Thyroid gland (tissue), 4 donors: ENCODE results near the gene NRM. TPM values are rescaled to one million over a fixed set of nuclear protein-coding genes. Genes with fewer than 3 reads are reported as not detected.
"Not testable (repeated sequence)": the region's sequence is repeated elsewhere in the genome, so short reads cannot be mapped to it uniquely, and the experiment has no call there.

Source experiments
- DNase-seq, 2 donors: peaks; one replicate each; pipeline ENCODE4 v3.0.0-alpha.2; 2019
- H3K27ac ChIP-seq, 3 donors: fragments of 200-600 bp; sonication (generic); 1 replicate in 2 of 3; 2 replicates in 1 of 3; pipeline ENCODE4 v1.5.1; 2016 to 2019; ENCODE audit warnings: mild to moderate bottlenecking in 1 of 3, moderate library complexity in 1 of 3
- H3K27me3 ChIP-seq: fragments of 200-600 bp; sonication (generic); one replicate; pipeline ENCODE4 v1.5.1; 2019
- H3K36me3 ChIP-seq, 2 donors: fragments of 200-600 bp; sonication (generic); one replicate each; pipeline ENCODE4 v1.5.1; 2016 to 2019
- H3K4me1 ChIP-seq, 2 donors: fragments of 200-600 bp; sonication (generic); one replicate each; pipeline ENCODE4 v1.5.1; 2017 to 2019
- H3K4me3 ChIP-seq, 3 donors: fragments of 200-600 bp; sonication (generic); replicated peaks in 1 of 3; 1 replicate in 2 of 3; 2 replicates in 1 of 3; pipeline ENCODE4 v1.5.1; 2016; ENCODE audit warnings: mild to moderate bottlenecking in 1 of 3
- H3K9me3 ChIP-seq: fragments of 200-600 bp; sonication (generic); one replicate; pipeline ENCODE4 v1.5.1; 2017
- CTCF ChIP-seq, 6 experiments: fragments of 200-600 bp in 3 of 6; fragments of 450-650 bp in 3 of 6; sonication (generic) in 3 of 6; IDR thresholded peaks; one replicate each; pipeline ENCODE4 v1.5.1; 2016 to 2019; ENCODE audit warnings: antibody characterized with exemption in 6 of 6, mild to moderate bottlenecking in 2 of 6, inconsistent platforms in 1 of 6, moderate library complexity in 1 of 6
- POLR2A ChIP-seq, 2 donors: fragments of 450-650 bp; IDR thresholded peaks; one replicate each; pipeline ENCODE4 v1.6.1; 2017; ENCODE audit warnings: antibody characterized with exemption in 2 of 2, mild to moderate bottlenecking in 2 of 2, moderate library complexity in 1 of 2
- WGBS, 2 donors: methylation state at CpG; one replicate each; pipeline ENCODE4 v1.1.5; 2017; 5-methylcytosine and 5-hydroxymethylcytosine counted together
- intact Hi-C: fragments of 100-400 bp; cut with DNase I; formaldehyde crosslinking; loops from one replicate; pipeline ENCODE4 v1.15.1; 2023
- total RNA-seq, 4 donors: library from RNA; depleted of rRNA; stranded (reverse); fragments of >200 nt; gene quantifications; one replicate each; pipeline ENCODE4 v1.2.3, GENCODE V29; 2016

NRM gene
- total RNA-seq, 4 donors from 2014 or later: 3.5 to 8.3 (median 5.7) TPM

DNA sequence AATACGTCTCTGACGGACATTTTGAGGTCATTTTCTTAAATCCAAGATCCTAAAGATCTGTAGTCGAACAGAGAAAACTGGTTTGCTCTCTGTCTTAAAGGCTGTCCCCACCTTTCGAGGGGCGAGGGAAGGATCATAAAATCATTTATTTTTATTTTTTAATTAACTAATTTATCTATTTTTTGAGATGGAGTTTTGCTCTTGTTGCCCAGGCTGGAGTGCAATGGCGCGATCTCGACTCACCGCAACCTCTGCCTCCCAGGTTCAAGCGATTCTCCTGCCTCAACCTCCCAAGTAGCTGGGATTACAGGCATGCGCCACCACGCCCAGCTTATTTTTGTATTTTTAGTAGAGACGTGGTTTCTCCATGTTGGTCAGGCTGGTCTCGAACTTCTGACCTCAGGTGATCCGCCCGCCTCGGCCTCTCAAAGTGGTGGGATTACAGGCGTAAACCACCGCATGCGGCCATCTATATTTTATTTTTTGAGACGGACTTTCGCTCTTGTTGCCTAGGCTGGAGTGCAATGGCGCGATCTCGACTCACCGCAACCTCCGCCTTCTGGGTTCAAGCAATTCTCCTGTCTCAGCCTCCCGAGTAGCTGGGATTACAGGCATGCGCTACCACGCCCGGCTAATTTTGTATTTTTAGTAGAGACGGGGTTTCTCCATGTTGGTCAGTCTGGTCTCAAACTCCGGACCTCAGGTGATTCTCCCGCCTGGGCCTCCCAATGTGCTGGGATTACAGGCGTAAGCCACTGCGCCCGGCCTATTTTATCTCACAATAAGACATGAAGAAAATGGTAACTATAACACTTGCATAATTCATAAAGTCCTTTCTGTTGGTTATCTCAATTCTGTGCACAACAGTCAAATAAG, 27.3 kb upstream of the NRM start:
- Histone ChIP-seq H3K4me1 (peaks cover 23 to 44% of the 10 kb centered on the region in 2 donors), H3K27ac (peak overlapping the region; percentile 88 to 99 (median 95)), H3K36me3 (peaks cover 7 to 20% of the 10 kb centered on the region in 2 donors), H3K4me3 (peak overlapping the region in 1 of 3 donors; percentile 15)
- H3K9me3 ChIP-seq, intact Hi-C loops, DNase-seq, H3K27me3 ChIP-seq: not testable (repeated sequence)
- WGBS, 2 donors: 77% methylated on average over 37 of the region's 37 CpGs
- TF ChIP-seq CTCF (IDR thresholded peaks at IDR 0.05): peak in 1 of 6 experiments; percentile 5

DNA sequence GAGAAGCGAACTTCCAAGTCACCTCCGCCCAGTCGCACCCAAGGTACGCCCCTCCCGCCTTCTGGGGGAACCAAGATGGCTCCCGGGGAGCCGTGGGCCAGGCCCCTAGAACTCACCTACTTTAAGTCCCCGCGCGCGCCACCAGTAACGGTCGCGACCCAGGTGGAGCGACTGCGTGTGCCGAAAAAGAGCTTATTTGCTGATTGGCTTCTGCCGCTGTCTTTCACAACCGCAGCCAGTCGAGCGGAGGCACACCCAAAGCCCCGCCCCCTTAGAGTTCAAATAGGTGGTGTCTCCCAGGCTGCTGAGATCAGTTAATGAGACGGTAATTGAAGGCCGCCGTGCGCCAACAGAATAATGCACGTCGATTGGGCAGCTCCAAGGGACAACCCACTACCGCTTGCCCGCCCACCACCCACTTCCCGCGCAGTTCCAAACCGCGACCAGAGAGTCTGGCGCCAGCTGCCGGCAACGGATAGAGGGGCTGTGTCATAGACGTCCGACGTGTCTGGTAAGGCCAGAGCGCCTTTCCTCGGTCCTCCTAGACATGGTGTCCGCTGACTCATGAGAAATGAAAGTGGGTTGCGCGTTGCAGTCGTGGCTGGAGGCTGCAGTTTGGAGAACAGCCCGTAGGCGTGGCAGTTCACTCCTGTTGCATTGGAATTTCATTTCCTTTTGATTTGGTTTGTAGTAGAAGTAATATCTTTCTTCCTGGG, 26.5 kb upstream of the NRM start, which contains the start of gene MDC1:
MDC1 (minus strand) TSS at position 153 of the 716 bp plus-strand sequence. CDS start 2,106 bp downstream, outside the sequence.
- WGBS, 2 donors: 0% methylated on average over 15 to 46 of the region's 48 CpGs
- Histone ChIP-seq H3K4me3 (peak within 1 kb of the TSS; percentile 12 to 75 (median 59)), H3K4me1 (peaks cover 21 to 37% of the 10 kb centered on the region in 2 donors), H3K27me3 (no peaks in the 10 kb centered on the region), H3K27ac (peak within 1 kb of the TSS; percentile 92 to 99 (median 95)), H3K36me3 (peaks cover 11 to 22% of the 10 kb centered on the region in 2 donors), H3K9me3 (no peaks in the 10 kb centered on the region)
- peak; percentile 100 for DNase-seq
- TF ChIP-seq CTCF (IDR thresholded peaks at IDR 0.05) (peak in 5 of 6 experiments; percentile 20 to 49 (median 43)), POLR2A (IDR thresholded peaks at IDR 0.05) (peak in 1 of 2 donors; percentile 94)
- intact Hi-C loops: no loop called here

DNA sequence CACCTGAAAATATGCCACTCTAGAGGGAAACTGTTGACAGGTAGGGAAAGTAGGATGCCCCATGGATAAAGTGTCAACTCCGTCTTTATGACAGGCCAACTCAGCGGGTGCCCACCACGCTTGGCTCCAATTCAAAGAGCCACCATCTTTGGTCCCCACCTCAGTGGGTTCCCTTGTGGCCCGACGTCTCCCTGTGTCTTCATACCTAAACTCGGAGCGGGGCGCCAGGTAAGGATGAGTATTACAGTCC, 26.0 kb upstream of the NRM start:
- TF ChIP-seq CTCF (IDR thresholded peaks at IDR 0.05) (peak in 1 of 6 experiments; percentile 9), POLR2A (IDR thresholded peaks at IDR 0.05) (no peak)
- 2% methylated on average over 7 to 8 of the region's 8 CpGs for WGBS, 2 donors
- Histone ChIP-seq H3K27ac (peak overlapping the region; percentile 90 to 92 (median 92)), H3K9me3 (no peaks in the 10 kb centered on the region), H3K36me3 (peaks cover 11 to 25% of the 10 kb centered on the region in 2 donors), H3K4me3 (peak overlapping the region; percentile 12 to 75 (median 59)), H3K27me3 (no peaks in the 10 kb centered on the region), H3K4me1 (peaks cover 16 to 32% of the 10 kb centered on the region in 2 donors)
- DNase-seq: no peak
- intact Hi-C loops: no loop called here

DNA sequence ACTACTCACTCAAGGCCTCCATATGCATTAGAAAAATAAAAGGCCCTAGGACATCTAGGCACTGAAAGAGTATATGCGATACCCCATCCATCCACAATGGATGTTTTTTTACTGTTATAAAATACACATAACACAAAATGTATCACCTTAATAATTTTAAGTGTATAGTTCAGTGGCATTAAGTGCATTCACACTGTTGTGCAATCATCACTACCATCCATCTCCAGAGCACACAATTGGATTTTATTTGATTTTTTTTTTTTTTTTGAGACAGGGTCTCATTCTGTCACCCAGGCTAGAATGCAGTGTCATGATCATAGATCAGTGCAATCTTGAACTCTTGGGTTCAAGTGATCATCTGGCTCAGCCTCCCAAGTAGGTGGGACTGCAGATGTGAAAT, 23.5 kb upstream of the NRM start:
- 94 to 95% methylated on average over 1 of the region's 1 CpG for WGBS, 2 donors
- no peak for TF ChIP-seq CTCF (IDR thresholded peaks at IDR 0.05)
- TF ChIP-seq POLR2A (IDR thresholded peaks at IDR 0.05): no peak
- Histone ChIP-seq H3K27ac (no peak overlapping the region), H3K4me3 (no peak overlapping the region), H3K36me3 (peaks cover 21 to 32% of the 10 kb centered on the region in 2 donors), H3K4me1 (peaks cover 14 to 27% of the 10 kb centered on the region in 2 donors), H3K27me3 (no peaks in the 10 kb centered on the region), H3K9me3 (no peaks in the 10 kb centered on the region)
- intact Hi-C loops: no loop called here
- no peak for DNase-seq
